Stimulated activated CD4-positive, alpha-beta T cell treated with anti-CD3 and anti-CD28 coated beads, Interleukin-12 subunit alpha, Interleukin-12 subunit beta, amount 100 ng/mL, for 48 hours (primary cell): ENCODE results near the gene ASIC4.

ENCODE experiments used
- DNase-seq, 3 donors: peaks; one replicate each; pipeline ENCODE4 v3.0.0-alpha.2; 2020; ENCODE audit warnings: low read depth in 2 of 3, low spot score in 1 of 3

The ASIC4 gene

DNA sequence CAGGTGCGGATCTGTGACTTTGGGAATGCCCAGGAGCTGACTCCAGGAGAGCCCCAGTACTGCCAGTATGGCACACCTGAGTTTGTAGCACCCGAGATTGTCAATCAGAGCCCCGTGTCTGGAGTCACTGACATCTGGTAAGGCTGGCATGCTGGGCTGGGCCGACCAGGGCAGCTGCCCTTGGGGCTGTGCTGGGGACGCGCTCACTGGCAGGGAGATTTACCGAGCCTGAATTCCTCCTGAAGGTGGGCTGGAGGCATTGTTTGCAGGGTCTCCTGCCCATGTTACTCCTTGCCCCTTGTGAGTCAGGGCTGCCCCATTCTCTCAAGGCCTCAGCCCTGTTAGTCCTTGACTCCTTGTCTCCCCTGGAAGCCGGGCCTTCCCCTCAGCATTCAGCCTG is 34.3 kb upstream of the ASIC4 start:
- no peak for DNase-seq

GRCh38 chr2:219482674-219483405 is 31.4 kb upstream of the ASIC4 start:
- no peak for DNase-seq

DNA sequence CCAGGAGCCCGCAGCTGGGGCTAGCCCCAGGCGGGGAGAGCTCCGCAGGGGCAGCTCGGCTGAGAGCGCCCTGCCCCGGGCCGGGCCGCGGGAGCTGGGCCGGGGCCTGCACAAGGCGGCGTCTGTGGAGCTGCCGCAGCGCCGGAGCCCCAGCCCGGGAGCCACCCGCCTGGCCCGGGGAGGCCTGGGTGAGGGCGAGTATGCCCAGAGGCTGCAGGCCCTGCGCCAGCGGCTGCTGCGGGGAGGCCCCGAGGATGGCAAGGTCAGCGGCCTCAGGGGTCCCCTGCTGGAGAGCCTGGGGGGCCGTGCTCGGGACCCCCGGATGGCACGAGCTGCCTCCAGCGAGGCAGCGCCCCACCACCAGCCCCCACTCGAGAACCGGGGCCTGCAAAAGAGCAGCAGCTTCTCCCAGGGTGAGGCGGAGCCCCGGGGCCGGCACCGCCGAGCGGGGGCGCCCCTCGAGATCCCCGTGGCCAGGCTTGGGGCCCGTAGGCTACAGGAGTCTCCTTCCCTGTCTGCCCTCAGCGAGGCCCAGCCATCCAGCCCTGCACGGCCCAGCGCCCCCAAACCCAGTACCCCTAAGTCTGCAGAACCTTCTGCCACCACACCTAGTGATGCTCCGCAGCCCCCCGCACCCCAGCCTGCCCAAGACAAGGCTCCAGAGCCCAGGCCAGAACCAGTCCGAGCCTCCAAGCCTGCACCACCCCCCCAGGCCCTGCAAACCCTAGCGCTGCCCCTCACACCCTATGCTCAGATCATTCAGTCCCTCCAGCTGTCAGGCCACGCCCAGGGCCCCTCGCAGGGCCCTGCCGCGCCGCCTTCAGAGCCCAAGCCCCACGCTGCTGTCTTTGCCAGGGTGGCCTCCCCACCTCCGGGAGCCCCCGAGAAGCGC is 30.6 kb upstream of the ASIC4 start:
- DNase-seq, result no peak

GRCh38 chr2:219484343-219485200 is 29.7 kb upstream of the ASIC4 start:
- no peak for DNase-seq

DNA sequence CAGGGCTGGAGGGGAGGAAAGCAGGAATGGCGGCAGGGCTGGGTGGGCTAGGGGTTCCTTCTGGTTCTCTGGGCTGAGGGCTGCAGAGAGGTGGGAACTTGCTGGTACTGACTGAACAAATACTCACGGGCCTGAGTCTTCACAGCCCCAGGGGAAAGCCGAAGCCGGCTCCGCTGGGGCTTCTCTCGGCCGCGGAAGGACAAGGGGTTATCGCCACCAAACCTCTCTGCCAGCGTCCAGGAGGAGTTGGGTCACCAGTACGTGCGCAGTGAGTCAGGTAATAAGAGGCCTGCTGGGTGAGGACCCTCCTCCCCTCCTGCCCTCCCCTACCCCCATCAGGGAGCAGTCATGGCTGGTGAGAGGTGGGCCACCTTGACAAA is 29.1 kb upstream of the ASIC4 start:
- no peak for DNase-seq

DNA sequence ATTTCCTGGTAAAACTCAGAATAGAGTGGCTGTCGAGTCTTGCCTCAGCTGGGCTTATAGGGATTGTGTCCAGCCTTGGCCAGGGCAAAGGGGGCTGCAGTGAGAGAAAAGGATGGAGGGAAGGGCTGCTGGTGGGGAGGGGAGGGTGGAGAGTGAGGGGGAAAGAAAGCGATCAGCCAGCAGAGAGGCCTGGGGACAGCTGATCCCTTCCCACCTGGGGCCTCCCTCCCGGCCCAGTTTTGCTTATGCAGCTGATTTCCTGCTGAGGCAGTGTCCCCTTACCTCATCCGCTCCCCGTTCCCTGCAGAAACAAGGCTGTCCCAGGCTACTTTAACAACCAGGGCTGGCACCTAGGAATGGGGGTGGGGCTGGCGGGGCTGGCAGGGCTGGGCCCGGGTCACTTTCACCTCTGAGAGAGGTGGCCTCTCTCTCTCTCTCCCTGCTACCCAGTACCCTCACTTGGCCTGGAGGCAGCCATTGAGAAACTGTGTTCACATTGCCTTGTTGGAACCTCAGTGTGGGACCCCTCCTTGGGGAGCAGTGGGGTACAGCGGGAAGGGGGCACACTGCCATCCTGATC is 27.8 kb upstream of the ASIC4 start:
- DNase-seq, result no peak

GRCh38 chr2:219488149-219488843 is 26.0 kb upstream of the ASIC4 start:
- no peak for DNase-seq

GRCh38 chr2:219488844-219489194 is 25.5 kb upstream of the ASIC4 start:
- no peak for DNase-seq

- DNase-seq, result no peak
Observed at GRCh38 chr2:219489315-219489714, 25.0 kb upstream of the ASIC4 start.

DNA sequence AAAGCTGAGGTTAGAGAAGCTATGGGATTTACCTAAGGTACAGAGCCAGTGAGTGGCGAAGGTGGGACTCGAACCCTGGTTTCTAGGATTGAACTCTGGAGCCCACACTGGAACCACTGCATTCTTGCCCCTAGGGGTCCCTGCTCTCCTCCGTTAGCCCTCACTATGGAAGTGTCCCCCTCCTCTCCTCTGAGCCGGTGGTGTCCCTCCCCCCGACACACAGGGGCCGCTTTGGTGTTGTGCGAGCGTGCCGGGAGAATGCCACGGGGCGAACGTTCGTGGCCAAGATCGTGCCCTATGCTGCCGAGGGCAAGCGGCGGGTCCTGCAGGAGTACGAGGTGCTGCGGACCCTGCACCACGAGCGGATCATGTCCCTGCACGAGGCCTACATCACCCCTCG is 24.1 kb upstream of the ASIC4 start:
- DNase-seq, result no peak

- no peak for DNase-seq
Observed at GRCh38 chr2:219490600-219491130, 23.6 kb upstream of the ASIC4 start.

DNA sequence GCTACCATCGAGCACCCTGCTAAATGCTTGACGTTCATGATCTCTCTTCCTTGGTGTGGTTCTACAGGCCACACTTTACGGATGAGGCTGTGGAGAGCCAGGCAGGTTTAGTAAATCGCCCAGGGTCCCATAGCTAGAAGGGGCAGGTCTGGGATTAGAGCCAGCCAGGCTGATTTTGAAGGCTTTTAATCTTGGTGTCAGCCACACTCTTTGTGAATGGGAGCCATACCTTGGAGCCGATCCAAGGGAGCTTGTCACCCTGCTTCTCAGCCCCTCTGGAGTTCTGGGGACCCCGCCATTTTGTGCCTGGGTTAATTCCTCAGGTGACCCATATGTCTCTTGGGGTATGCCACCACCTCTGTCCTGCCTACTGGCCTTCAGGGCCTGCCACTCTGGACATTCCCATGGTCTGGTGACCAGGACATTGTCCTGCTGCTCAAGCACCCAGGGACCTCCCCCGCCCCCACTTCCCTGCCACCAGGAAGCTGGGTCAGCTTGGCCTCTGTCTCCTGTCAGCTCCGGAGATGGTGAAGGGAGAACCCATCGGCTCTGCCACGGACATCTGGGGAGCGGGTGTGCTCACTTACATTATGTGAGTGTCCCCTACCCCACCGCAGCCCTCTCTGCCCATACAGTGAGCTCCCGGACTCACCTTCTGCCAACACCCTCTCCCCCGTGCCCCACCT is 22.9 kb upstream of the ASIC4 start:
- DNase-seq, result no peak

GRCh38 chr2:219492575-219492974 is 21.7 kb upstream of the ASIC4 start:
- DNase-seq, result no peak

DNA sequence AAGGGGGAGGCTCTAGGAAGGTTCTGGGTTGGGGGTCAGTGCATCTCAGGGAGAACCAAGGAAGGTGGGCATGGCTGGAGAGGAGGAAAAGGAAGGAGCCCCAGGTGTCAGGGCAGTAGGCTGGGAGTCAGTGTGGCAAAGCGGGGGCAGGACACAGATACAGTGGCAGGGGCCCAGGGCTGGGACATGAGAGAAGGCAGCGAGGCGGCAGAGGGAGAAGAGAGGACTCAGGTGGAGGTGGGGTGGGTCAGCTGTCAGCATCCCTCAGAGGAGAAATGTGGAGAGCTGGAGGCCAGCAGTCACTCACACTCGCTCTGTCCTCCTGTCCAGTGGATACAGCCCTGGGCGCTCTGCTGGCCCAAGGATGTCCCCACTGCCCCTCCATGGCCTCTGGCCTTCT is 21.2 kb upstream of the ASIC4 start:
- no peak for DNase-seq

DNA sequence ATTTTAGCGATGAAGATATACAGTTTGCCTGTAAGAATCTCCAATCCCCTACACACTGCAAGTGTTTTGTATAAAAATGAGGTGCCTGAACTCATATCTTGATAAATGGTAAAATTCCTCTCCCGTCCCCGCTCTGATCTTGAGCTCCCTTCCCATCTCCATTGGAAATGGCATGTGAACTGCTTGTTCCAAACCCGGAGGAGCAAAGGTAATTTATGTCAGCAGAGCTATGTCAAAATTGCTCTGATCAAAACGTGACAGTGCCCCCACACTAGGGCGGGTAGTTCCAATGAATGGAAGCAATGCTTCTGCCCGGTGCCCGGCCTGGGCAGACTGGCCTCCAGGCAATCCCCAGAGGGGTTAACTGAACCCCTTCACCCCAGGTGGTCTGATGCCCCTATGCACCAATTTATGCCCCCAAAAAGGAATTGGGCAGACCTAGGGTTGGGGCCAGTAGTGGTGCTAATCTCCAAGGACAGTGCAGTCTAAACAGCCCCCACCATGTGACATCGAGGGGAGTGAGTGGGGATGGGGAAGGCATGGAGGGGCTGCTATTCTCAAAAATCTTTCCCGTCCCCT is 19.2 kb upstream of the ASIC4 start:
- no peak for DNase-seq

GRCh38 chr2:219495531-219496122 is 18.7 kb upstream of the ASIC4 start:
- DNase-seq, result peak; percentile 28 to 57 (median 44)

DNA sequence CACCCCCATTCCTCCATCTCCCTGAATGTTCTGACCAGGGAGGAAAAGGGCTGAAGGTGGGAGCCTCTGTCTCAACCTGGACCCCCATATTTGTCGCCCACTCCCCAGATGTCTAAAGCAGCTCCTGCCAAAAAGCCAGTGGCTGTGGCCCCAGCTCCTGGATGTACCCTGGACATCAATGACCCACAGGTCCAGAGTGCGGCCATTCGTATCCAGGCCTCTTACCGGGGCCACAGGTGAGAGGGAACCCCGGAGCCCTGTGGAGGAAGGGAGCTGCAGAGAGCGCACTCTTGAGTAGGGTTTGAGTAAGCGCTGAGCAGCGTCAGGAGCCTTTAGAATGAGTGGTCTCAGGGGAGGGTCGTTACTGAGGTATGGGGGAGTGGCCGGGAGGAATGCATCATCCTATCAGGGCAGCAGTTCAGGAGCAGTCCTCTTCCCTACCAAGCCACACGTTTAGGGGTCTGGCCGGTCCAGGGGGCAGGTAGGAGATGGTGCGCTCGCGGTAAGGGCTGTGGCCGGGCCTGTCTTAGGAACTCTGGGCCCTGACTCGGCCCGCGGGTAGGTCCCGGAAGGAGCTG is 17.9 kb upstream of the ASIC4 start:
- no peak for DNase-seq

GRCh38 chr2:219496825-219497494 is 17.3 kb upstream of the ASIC4 start:
- DNase-seq, result no peak
